ENCODE results near the gene LRRC41. TPM values are rescaled to one million over a fixed set of nuclear protein-coding genes. Genes with fewer than 3 reads are reported as not detected.

The LRRC41 gene
- total and polyA plus RNA-seq, 2 of the 13 experiments (the other 11 are each of a cell fraction or from before 2014, with no cell fraction given), result 48.1 to 53.6 TPM

- no peak for TF ChIP-seq ZNF710 (CRISPR knock-in tag; IDR thresholded peaks at IDR 0.05; ENCODE audit: borderline replicate concordance)
- no peak for TF ChIP-seq NFIC (IDR thresholded peaks at IDR 0.05; ENCODE audit: low read length)
- peak; percentile 47; the same call in 1 of the 2 replicates for TF ChIP-seq SAFB2 (CRISPR knock-in tag; IDR thresholded peaks at IDR 0.05; ENCODE audit: borderline replicate concordance, low read depth)
- no peak; the same call in 1 of the 2 replicates for TF ChIP-seq JUND (CRISPR knock-in tag; IDR thresholded peaks at IDR 0.05)
- no peak for TF ChIP-seq HES4 (CRISPR knock-in tag; IDR thresholded peaks at IDR 0.05; ENCODE audit: borderline replicate concordance)
- no peak; the same call in 1 of the 2 replicates for TF ChIP-seq NR2F2 (IDR thresholded peaks at IDR 0.05; ENCODE audit: borderline replicate concordance, low read depth)
- TF ChIP-seq ZNF232 (CRISPR knock-in tag; IDR thresholded peaks at IDR 0.05; ENCODE audit: borderline replicate concordance), result peak; percentile 45; the same call in 1 of the 2 replicates
- TF ChIP-seq ZNF83 (CRISPR knock-in tag; IDR thresholded peaks at IDR 0.05; ENCODE audit: borderline replicate concordance), result 0 out of 2 replicates have a peak, but pooled peaks have one; percentile 41
- TF ChIP-seq, protein P1, sequence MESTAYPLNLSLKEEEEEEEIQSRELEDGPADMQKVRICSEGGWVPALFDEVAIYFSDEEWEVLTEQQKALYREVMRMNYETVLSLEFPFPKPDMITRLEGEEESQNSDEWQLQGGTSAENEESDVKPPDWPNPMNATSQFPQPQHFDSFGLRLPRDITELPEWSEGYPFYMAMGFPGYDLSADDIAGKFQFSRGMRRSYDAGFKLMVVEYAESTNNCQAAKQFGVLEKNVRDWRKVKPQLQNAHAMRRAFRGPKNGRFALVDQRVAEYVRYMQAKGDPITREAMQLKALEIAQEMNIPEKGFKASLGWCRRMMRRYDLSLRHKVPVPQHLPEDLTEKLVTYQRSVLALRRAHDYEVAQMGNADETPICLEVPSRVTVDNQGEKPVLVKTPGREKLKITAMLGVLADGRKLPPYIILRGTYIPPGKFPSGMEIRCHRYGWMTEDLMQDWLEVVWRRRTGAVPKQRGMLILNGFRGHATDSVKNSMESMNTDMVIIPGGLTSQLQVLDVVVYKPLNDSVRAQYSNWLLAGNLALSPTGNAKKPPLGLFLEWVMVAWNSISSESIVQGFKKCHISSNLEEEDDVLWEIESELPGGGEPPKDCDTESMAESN (CRISPR knock-in tag; conservative IDR thresholded peaks at IDR 0.05), result no peak; the same call in none of the 2 replicates
- TF ChIP-seq, protein P2, sequence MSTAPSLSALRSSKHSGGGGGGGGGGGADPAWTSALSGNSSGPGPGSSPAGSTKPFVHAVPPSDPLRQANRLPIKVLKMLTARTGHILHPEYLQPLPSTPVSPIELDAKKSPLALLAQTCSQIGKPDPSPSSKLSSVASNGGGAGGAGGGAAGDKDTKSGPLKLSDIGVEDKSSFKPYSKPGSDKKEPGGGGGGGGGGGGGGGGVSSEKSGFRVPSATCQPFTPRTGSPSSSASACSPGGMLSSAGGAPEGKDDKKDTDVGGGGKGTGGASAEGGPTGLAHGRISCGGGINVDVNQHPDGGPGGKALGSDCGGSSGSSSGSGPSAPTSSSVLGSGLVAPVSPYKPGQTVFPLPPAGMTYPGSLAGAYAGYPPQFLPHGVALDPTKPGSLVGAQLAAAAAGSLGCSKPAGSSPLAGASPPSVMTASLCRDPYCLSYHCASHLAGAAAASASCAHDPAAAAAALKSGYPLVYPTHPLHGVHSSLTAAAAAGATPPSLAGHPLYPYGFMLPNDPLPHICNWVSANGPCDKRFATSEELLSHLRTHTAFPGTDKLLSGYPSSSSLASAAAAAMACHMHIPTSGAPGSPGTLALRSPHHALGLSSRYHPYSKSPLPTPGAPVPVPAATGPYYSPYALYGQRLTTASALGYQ (CRISPR knock-in tag; IDR thresholded peaks at IDR 0.05), result no peak
- no peak for TF ChIP-seq ZNF121 (CRISPR knock-in tag; IDR thresholded peaks at IDR 0.05)
- TF ChIP-seq NR2F6 (IDR thresholded peaks at IDR 0.05), result peak; percentile 44
- TF ChIP-seq NR2F6 (CRISPR knock-in tag; IDR thresholded peaks at IDR 0.05), result no peak; the same call in none of the 2 replicates
- TF ChIP-seq SP1 (IDR thresholded peaks at IDR 0.05), result no peak
- TF ChIP-seq SP1 (CRISPR knock-in tag; IDR thresholded peaks at IDR 0.05), result no peak
- no peak for TF ChIP-seq ZNF569 (CRISPR knock-in tag; IDR thresholded peaks at IDR 0.05; ENCODE audit: borderline replicate concordance)
- peak; percentile 100 for TF ChIP-seq THAP7 (CRISPR knock-in tag; IDR thresholded peaks at IDR 0.05)
- 0 out of 2 replicates have a peak, but pooled peaks have one; percentile 46 for TF ChIP-seq KLF6 (CRISPR knock-in tag; IDR thresholded peaks at IDR 0.05)
- TF ChIP-seq GMEB2 (CRISPR knock-in tag; IDR thresholded peaks at IDR 0.05; ENCODE audit: low read depth), result no peak
- TF ChIP-seq ZSCAN9 (CRISPR knock-in tag; IDR thresholded peaks at IDR 0.05; ENCODE audit: borderline replicate concordance), result no peak
- TF ChIP-seq MED1 (CRISPR knock-in tag; IDR thresholded peaks at IDR 0.05), result peak; percentile 50; the same call in 1 of the 2 replicates
- no peak for TF ChIP-seq CAMTA2 (CRISPR knock-in tag; IDR thresholded peaks at IDR 0.05; ENCODE audit: borderline replicate concordance)
- no peak for TF ChIP-seq MIXL1 (CRISPR knock-in tag; IDR thresholded peaks at IDR 0.05)
These were observed at the start of gene LRRC41, which contains the start of gene UQCRH (continued) for GRCh38 chr1:46303038-46303871.
